GM19455 (cell line): ENCODE measurements around the gene COPG2.
"Not testable (repeated sequence)": the region's sequence is repeated elsewhere in the genome, so short reads cannot be mapped to it uniquely, and the experiment has no call there.

ENCODE experiments used
- ATAC-seq: cut with Tn5 transposase; IDR thresholded peaks from one replicate; pipeline ENCODE4 v1.9.1; 2021; ENCODE audit not compliant: unreplicated experiment

Gene COPG2

GRCh38 chr7:130668258-130669084 lies at the start of gene COPG2:
COPG2 (minus strand) TSS chr7:130668748; CDS start chr7:130668668, 80 bp downstream.
- peak; percentile 94 for ATAC-seq

- no peak for ATAC-seq
These were observed 43.9 kb upstream of the COPG2 start for GRCh38 chr7:130712416-130712815.

DNA sequence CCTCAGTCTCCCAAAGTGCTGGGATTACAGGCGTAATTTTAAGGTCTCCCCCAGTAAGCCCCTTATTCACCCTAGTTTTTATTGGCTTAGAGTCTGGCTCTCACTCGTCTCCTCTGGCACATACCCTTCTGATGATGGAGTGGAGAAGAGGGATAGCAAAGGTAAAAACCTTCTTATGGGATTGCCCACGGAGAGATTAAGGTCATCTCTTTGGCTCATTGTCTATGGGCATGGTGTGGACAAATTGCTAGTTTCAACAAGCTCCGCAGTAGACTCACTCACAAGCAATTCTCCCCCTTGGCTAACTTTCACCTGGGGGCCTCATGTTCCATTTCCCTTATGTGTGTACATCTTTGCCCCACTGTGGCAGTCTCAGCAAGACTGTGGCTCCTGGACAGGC lies 40.2 kb upstream of the COPG2 start:
- ATAC-seq, result no peak

DNA sequence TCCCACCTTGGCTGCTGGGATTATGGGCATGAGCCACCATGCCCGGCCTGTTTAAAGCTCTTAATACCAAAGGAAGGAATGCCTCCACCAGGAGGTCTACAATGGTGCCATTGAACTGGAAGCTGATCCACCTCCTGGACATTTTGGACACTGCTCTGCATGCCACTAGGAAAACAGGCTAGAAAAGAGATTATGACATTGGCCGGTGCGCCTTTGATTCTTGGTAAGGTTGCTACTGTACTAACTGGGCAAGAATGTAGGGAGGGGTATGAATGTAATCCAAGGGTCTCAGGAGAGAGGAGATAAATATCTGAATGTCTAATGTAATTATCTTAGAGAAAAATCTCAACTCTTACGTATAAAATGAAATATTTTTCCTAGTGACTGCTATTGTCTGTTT lies 39.5 kb upstream of the COPG2 start:
- no peak for ATAC-seq

- ATAC-seq, result no peak
These were observed 35.3 kb upstream of the COPG2 start for GRCh38 chr7:130703851-130704250.

DNA sequence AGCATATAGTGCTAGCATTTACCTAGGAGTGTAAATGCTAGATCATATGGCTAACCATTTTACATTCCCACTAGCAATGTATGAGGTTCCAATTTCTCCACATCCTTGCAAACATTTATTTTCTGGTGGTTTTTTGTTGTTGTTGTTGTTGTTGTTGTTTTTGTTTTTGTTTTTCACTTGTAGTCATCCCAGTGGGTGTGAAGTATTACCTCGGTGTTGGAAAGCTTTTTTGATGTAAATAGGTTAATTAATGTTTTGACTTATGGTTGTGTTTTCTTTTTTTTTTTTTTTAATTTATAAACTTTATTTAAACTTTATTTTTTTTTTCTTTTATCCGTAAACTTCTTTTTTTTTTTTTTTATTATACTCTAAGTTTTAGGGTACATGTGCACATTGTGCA lies 33.1 kb upstream of the COPG2 start:
- ATAC-seq, result no peak

GRCh38 chr7:130700760-130701159 lies 32.2 kb upstream of the COPG2 start:
- no peak for ATAC-seq

DNA sequence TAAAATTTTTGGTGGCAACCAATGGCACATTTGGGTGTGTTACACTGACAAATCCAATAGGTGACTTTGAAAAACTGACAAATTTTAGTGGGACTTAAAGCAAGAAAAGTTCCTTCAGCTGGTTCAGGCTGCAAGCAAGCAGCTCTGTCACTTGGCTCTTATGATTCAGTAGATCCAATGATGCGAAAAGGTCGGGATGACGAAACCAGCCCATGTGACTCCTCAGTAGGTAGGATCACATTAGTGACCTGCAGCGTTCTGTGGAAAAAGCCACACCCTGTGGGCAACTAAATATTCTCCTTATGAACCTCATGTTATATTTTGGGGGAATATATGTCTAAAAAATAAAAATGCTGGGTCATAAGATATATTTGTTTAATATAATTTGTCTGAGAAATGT lies 31.1 kb upstream of the COPG2 start:
- ATAC-seq, result no peak

DNA sequence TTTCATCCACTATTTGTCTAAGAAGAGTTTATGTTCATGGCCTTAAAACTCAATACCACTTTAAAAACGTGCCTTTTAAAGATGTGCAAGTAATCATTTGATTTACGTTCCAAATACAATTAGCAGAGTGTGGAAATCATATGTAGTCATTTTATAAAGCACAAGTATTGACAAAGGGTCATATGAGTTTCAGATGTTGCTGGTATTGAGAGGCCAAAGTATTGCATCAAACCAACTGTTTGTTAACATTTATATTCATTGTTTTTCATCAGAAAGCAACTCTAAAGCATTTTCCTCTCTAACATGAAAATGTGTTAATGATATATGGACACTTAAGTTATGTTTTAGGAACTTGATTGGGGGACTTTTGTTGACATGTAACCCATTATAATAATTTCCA lies 29.3 kb upstream of the COPG2 start:
- ATAC-seq, result no peak

GRCh38 chr7:130695840-130696239 lies 27.3 kb upstream of the COPG2 start:
- ATAC-seq, result no peak

GRCh38 chr7:130692396-130692795 lies 23.8 kb upstream of the COPG2 start:
- not testable (repeated sequence) for ATAC-seq

GRCh38 chr7:130689683-130690082 lies 21.1 kb upstream of the COPG2 start:
- ATAC-seq, result no peak

GRCh38 chr7:130683026-130683425 lies 14.5 kb upstream of the COPG2 start:
- no peak for ATAC-seq

GRCh38 chr7:130674456-130674855 lies 5.9 kb upstream of the COPG2 start:
- no peak for ATAC-seq

DNA sequence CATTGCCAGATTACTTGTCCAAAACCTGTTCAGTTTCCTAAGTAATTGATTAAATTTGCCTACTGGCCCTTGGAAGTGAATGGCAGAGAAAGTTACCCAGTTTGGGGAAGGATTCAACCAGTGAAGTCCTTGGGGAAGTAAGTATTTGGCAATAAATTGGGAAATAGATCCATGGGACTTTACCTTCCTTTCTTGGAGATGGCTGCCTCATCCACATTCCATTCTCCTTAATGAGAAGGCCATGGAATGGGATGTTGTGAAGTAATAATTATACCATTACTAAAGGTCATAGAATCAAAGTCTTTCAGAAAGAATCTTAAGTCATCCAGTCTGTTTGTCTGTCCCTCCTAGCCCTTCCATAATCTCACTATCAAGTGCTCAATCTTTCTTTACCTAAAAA lies 4.5 kb upstream of the COPG2 start:
- ATAC-seq, result no peak

DNA sequence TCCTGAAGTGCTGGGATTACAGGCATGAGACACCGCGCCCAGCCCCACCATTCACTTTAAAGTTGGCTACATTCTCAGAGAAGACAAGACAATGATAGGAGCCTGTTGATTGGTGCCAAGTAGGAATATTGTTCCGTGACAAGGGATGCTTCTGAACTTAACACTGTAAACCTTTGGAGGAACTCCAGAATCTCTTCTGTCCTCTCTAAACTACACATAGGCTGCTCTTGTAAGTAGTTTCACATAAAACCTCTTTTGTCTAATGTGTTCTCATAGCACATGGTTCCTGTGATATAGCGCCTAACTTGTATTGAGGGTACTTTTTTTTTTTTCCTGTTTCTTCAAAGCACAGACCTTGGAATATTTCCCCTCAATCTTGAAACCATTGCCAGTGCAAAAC lies 3.6 kb upstream of the COPG2 start:
- no peak for ATAC-seq

- ATAC-seq, result peak; percentile 5
These were observed 645 bp upstream of the COPG2 start for GRCh38 chr7:130669085-130669700.

DNA sequence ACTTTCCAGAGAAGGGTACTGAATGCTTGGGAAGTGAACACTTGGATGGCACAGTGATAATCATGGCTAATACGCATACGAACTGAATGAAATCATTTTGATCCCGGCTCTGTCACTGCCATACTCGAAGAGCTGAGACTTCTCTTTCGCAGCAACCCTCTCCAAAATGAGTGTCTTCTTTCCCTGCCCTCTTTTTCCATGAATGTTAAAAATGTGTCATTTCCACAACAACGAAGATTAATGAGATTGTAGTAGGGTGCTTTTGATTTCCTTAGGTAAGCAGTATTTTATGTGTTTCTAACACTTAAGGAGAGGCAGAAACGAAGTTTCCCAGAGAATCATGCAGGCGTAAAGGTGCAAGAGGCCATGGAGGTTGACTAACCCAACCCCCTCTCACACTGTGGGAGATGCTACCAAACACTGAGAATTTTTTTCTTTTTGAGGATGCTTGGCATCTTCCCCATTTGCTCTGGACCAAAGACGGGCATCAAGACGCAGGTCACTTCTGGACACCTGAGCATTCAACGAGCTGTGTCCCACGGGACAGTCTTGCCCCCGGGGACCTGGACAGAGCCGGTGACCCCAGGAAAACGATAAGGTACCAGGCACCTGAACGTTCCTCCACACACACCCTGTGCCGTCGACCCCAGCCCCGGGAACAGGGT lies 823 bp downstream of the COPG2 start:
- ATAC-seq, result no peak

DNA sequence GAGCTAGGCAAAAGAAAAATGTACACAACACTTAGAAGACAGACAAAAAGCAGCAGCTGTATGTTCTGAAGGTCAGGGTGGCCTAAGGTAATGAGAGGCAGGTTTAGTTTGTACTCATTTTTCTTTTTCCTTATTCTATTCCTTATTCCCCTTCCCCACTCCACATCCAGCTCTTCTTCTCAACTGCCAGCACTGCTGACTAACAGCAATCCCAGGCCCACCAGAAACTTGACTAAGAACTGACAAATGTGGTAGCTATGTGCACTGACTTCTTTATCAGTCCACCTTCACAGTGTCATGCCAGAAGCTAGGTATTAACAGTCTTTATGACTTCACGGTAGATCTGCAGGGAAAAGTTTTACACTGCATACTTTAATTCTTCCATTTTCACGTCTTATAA lies 6.1 kb downstream of the COPG2 start:
- no peak for ATAC-seq

GRCh38 chr7:130655286-130655685 lies 13.3 kb downstream of the COPG2 start:
- no peak for ATAC-seq

DNA sequence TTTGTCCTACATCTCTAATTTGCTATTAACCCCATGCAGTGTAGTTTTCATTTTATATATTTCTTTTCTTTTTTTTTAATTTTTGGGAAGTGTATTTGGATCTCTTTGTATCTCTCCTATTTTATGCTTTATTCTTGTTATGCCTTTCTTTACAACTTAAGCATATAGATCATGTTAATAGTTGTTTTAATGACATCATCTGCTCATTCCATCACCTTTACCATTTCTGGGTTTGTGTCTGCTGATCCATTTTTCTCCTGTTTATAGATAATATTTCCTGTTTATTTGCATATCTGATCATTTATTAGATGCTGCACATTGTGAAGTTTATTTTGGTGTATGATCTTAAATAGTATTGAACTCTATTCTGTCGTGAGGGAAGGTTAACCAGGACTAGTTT lies 13.7 kb downstream of the COPG2 start:
- ATAC-seq, result no peak

DNA sequence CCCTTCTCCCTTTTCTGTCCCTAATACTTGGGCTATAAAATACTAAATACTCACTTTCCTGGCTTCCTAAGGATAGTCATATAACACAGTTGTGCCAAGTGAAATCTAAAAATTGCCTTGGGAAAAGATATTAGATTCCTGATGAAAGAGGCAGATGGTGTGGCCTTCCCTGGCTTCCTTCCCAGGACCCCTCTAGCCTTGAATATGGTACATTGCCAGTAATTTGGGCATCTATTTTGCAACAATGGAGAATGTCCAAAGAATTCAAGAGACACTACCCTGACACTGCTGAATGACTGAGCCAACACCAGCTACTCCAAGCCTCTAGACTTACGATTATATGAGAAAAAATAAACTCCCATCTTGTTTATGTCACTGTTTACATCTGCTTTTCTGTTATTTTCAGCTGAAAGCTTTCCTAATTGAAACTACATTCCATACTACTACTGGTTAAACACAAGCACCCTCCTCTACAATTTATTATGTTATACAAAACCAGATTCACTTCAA lies 17.9 kb downstream of the COPG2 start:
- ATAC-seq, result no peak
